ENCODE measurements around the gene KRTDAP. TPM values are rescaled to one million over a fixed set of nuclear protein-coding genes. Genes with fewer than 3 reads are reported as not detected.
A peak's percentile ranks its signal among the peaks of the same experiment; 100 is the strongest.

Gene KRTDAP
- polyA plus RNA-seq, 1 donor (not counting 4 experiments of a cell fraction or from before 2014, with no cell fraction given): 85.4 TPM

DNA sequence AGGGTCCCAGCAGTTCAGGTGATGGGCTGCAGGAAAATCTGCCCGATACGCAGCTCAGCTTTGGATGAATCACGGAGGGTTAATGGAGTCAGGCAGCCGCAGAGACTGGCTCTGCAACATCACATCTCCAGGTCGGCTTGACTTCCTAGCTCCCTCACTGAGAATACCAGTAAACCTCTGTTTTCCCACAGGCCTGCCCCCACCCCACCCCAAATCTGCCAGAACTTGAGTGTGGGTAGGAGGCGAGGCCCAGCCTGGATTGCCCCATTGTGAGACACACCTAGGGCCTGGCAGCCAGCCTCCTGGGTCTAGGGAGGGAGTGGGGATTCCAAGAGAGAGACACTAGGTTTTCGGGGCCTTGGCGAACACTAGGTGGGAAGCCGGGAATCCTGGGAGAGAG lies 3.7 kb upstream of the KRTDAP start:
- no peak overlapping the region for H3K27ac ChIP-seq (ENCODE audit: control insufficient read depth, insufficient read depth, low read length)
- H2AFZ ChIP-seq (ENCODE audit: control insufficient read depth, low read length): peak overlapping the region; percentile 77
- H3K27me3 ChIP-seq (ENCODE audit: control insufficient read depth, extremely low read depth, insufficient read depth, low read length): peaks cover 16% of the 10 kb centered on the region
- H3K4me2 ChIP-seq (ENCODE audit: control insufficient read depth, extremely low read depth, insufficient read depth, low read depth, low read length): peak overlapping the region; percentile 73
- no peak overlapping the region for H3K9ac ChIP-seq (ENCODE audit: control insufficient read depth, extremely low read depth, insufficient read depth, low read length)
- no peaks in the 10 kb centered on the region for H3K9me1 ChIP-seq (ENCODE audit: control insufficient read depth, extremely low read depth, insufficient read depth, low read length)
- no peaks in the 10 kb centered on the region for H3K79me2 ChIP-seq (ENCODE audit: control insufficient read depth, insufficient read depth, low read length)
- H3K9me3 ChIP-seq (ENCODE audit: control insufficient read depth, low read depth, low read length): no peaks in the 10 kb centered on the region
- dilution Hi-C loops (cut with MboI; ENCODE audit: extremely low pct_ligation_motif_present, low sequenced_read_pairs): no loop called here
- H4K20me1 ChIP-seq (ENCODE audit: control insufficient read depth, extremely low read depth, insufficient read depth, low read length): peaks cover 2% of the 10 kb centered on the region
- peak overlapping the region in 2 of 3 experiments; percentile 35 to 53 for H3K4me3 ChIP-seq (ENCODE audit: control insufficient read depth in 2 of 3, extremely low read depth in 1 of 3, insufficient read depth in 2 of 3, low read depth in 1 of 3, low read length in 3 of 3)
- peaks cover 18% of the 10 kb centered on the region for H3K4me1 ChIP-seq (ENCODE audit: control insufficient read depth, extremely low read depth, insufficient read depth, low read length)
- peaks cover 5 to 6% of the 10 kb centered on the region in 2 experiments for H3K36me3 ChIP-seq (ENCODE audit: control insufficient read depth in 2 of 2, extremely low read depth in 1 of 2, insufficient read depth in 2 of 2, low read length in 2 of 2)
- TF ChIP-seq, protein P1, sequence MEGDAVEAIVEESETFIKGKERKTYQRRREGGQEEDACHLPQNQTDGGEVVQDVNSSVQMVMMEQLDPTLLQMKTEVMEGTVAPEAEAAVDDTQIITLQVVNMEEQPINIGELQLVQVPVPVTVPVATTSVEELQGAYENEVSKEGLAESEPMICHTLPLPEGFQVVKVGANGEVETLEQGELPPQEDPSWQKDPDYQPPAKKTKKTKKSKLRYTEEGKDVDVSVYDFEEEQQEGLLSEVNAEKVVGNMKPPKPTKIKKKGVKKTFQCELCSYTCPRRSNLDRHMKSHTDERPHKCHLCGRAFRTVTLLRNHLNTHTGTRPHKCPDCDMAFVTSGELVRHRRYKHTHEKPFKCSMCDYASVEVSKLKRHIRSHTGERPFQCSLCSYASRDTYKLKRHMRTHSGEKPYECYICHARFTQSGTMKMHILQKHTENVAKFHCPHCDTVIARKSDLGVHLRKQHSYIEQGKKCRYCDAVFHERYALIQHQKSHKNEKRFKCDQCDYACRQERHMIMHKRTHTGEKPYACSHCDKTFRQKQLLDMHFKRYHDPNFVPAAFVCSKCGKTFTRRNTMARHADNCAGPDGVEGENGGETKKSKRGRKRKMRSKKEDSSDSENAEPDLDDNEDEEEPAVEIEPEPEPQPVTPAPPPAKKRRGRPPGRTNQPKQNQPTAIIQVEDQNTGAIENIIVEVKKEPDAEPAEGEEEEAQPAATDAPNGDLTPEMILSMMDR (optimal IDR thresholded peaks at IDR 0.05 in 1 of 3, IDR thresholded peaks at IDR 0.05 in 1 of 3, conservative IDR thresholded peaks at IDR 0.05 in 1 of 3; ENCODE audit: extremely low read depth in 1 of 3, insufficient read depth in 2 of 3, low read length in 3 of 3): no peak
- no peak for TF ChIP-seq EZH2 (IDR thresholded peaks at IDR 0.05; ENCODE audit: low read length)
- FAIRE-seq (peak; percentile 88), DNase-seq (ENCODE audit: low read depth, low spot score) (no peak)

DNA sequence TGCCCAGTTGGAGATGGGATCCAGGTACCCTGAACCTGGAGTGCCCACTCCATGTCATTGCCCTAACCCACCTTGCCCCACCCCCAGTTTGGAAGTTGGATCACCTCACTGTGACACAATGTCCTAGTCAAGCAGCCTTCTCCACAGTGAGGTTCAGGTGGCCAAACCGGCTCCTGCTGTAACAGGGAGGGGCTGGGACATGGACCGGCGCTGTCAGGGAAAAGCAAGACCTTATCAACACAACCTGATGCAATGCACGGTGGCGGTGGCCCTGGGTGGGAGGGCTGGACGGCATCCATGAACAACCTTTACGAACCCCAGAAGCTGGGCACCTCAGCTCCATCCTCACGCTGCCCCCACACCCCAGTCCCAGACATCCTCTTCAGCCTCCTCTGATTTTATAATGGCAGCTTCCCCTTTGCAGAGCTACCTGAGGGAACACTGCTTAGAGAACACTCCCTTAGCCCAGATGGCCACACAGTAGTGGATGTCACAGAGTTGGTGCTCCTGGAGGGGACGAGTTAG lies 1.6 kb upstream of the KRTDAP start:
- Histone ChIP-seq H3K27me3 (ENCODE audit: control insufficient read depth, extremely low read depth, insufficient read depth, low read length) (peaks cover 22% of the 10 kb centered on the region), H3K27ac (ENCODE audit: control insufficient read depth, insufficient read depth, low read length) (no peak overlapping the region), H3K79me2 (ENCODE audit: control insufficient read depth, insufficient read depth, low read length) (no peaks in the 10 kb centered on the region), H3K4me1 (ENCODE audit: control insufficient read depth, extremely low read depth, insufficient read depth, low read length) (peaks cover 18% of the 10 kb centered on the region), H3K4me3 (ENCODE audit: control insufficient read depth in 2 of 3, extremely low read depth in 1 of 3, insufficient read depth in 2 of 3, low read depth in 1 of 3, low read length in 3 of 3) (no peak overlapping the region), H2AFZ (ENCODE audit: control insufficient read depth, low read length) (no peak overlapping the region), H4K20me1 (ENCODE audit: control insufficient read depth, extremely low read depth, insufficient read depth, low read length) (peaks cover 2% of the 10 kb centered on the region), H3K4me2 (ENCODE audit: control insufficient read depth, extremely low read depth, insufficient read depth, low read depth, low read length) (no peak overlapping the region), H3K36me3 (ENCODE audit: control insufficient read depth in 2 of 2, extremely low read depth in 1 of 2, insufficient read depth in 2 of 2, low read length in 2 of 2) (no peaks in the 10 kb centered on the region), H3K9me3 (ENCODE audit: control insufficient read depth, low read depth, low read length) (no peaks in the 10 kb centered on the region), H3K9me1 (ENCODE audit: control insufficient read depth, extremely low read depth, insufficient read depth, low read length) (no peaks in the 10 kb centered on the region), H3K9ac (ENCODE audit: control insufficient read depth, extremely low read depth, insufficient read depth, low read length) (no peak overlapping the region)
- dilution Hi-C loops (cut with MboI; ENCODE audit: extremely low pct_ligation_motif_present, low sequenced_read_pairs): no loop called here
- FAIRE-seq (no peak), DNase-seq (ENCODE audit: low read depth, low spot score) (no peak)
- TF ChIP-seq EZH2 (IDR thresholded peaks at IDR 0.05; ENCODE audit: low read length): no peak
- TF ChIP-seq, protein P1 (optimal IDR thresholded peaks at IDR 0.05 in 1 of 3, IDR thresholded peaks at IDR 0.05 in 1 of 3, conservative IDR thresholded peaks at IDR 0.05 in 1 of 3; ENCODE audit: extremely low read depth in 1 of 3, insufficient read depth in 2 of 3, low read length in 3 of 3): no peak

Measured in keratinocyte (primary cell).